Breast epithelium (tissue), 4 donors: ENCODE data around the gene PCMT1. TPM values are rescaled to one million over a fixed set of nuclear protein-coding genes. Genes with fewer than 3 reads are reported as not detected.

ENCODE experiments used
- DNase-seq, 2 donors: peaks; one replicate each; pipeline ENCODE4 v3.0.0-alpha.2; 2019; ENCODE audit warnings: low spot score in 2 of 2
- H3K27ac ChIP-seq, 2 donors: fragments of 200-600 bp; sonication (generic) in 1 of 2; one replicate each; pipeline ENCODE4 v1.5.1; 2016 to 2019; ENCODE audit warnings: mild to moderate bottlenecking in 1 of 2
- H3K27me3 ChIP-seq, 2 donors: fragments of 200-600 bp; sonication (generic) in 1 of 2; one replicate each; pipeline versions ENCODE4 v1.5.1 to v1.6.0; 2017 to 2019; ENCODE audit warnings: control low read depth in 1 of 2, mild to moderate bottlenecking in 1 of 2
- H3K36me3 ChIP-seq: fragments of 200-600 bp; one replicate; pipeline ENCODE4 v1.5.1; 2019
- H3K4me1 ChIP-seq, 2 donors: fragments of 200-600 bp; sonication (generic); one replicate each; pipeline ENCODE4 v1.5.1; 2016 to 2019; ENCODE audit warnings: control low read depth in 1 of 2
- H3K4me3 ChIP-seq, 3 donors: fragments of 200-600 bp; sonication (generic); 1 replicate in 2 of 3; 2 replicates in 1 of 3; pipeline ENCODE4 v1.5.1; 2016 to 2019; ENCODE audit warnings: mild to moderate bottlenecking in 3 of 3, moderate library complexity in 2 of 3
- H3K9me3 ChIP-seq, 2 donors: fragments of 200-600 bp; sonication (generic) in 1 of 2; one replicate each; pipeline ENCODE4 v1.5.1; 2016 to 2019; ENCODE audit warnings: control low read depth in 1 of 2
- POLR2A ChIP-seq: fragments of 450-650 bp; IDR thresholded peaks from one replicate; pipeline ENCODE4 v1.6.1; 2016; ENCODE audit warnings: antibody characterized with exemption, mild to moderate bottlenecking, moderate library complexity
- POLR2AphosphoS5 ChIP-seq, 3 donors: sonication (generic); formaldehyde crosslinking; IDR thresholded peaks; one replicate each; pipeline ENCODE4 v1.6.1; 2017; ENCODE audit warnings: antibody characterized with exemption in 3 of 3
- intact Hi-C: fragments of 100-400 bp; cut with DNase I; formaldehyde crosslinking; loops from one replicate; pipeline ENCODE4 v1.15.1; 2023; ENCODE audit warnings: low total_unique reads
- total RNA-seq, 3 donors: library from RNA; depleted of rRNA; stranded (reverse); fragments of >200 nt; gene quantifications; one replicate each; pipeline ENCODE4 v1.1.0, GENCODE V29; 2016
- TF ChIP-seq, protein P1 (sequence below), 3 donors: fragments of 450-650 bp; IDR thresholded peaks; one replicate each; pipeline ENCODE4 v1.5.1; 2016 to 2017; ENCODE audit warnings: antibody characterized with exemption in 3 of 3, mild to moderate bottlenecking in 3 of 3, moderate library complexity in 3 of 3

Gene PCMT1
- total RNA-seq, 3 donors from 2014 or later, result 111 to 148 (median 121) TPM

DNA sequence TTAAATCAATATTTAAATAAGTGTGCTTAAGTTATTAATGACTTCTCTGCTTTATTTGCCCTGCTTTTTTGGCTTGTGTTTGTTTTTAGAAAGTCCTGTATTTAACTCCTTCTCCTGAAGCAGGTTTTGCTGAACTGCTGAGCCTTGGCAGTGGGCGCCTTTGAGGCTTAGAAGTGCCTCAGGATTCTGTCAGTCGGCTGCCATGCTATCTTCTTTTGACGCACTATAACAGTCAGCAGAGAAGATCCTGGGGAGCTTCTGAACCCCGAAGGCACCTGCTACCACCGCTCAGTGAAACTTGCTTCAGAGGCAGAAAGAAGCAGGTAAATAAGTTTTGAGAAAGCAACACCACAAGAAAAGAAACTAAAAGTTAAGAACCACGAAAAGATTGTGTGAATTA lies 22.4 kb downstream of the PCMT1 start:
- no peak overlapping the region for H3K4me3 ChIP-seq
- H3K36me3 ChIP-seq, result no peaks in the 10 kb centered on the region
- H3K9me3 ChIP-seq, result no peaks in the 10 kb centered on the region
- no peaks in the 10 kb centered on the region for H3K27me3 ChIP-seq
- intact Hi-C loops, result no loop called here
- TF ChIP-seq, protein P1, sequence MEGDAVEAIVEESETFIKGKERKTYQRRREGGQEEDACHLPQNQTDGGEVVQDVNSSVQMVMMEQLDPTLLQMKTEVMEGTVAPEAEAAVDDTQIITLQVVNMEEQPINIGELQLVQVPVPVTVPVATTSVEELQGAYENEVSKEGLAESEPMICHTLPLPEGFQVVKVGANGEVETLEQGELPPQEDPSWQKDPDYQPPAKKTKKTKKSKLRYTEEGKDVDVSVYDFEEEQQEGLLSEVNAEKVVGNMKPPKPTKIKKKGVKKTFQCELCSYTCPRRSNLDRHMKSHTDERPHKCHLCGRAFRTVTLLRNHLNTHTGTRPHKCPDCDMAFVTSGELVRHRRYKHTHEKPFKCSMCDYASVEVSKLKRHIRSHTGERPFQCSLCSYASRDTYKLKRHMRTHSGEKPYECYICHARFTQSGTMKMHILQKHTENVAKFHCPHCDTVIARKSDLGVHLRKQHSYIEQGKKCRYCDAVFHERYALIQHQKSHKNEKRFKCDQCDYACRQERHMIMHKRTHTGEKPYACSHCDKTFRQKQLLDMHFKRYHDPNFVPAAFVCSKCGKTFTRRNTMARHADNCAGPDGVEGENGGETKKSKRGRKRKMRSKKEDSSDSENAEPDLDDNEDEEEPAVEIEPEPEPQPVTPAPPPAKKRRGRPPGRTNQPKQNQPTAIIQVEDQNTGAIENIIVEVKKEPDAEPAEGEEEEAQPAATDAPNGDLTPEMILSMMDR (IDR thresholded peaks at IDR 0.05), result no peak
- TF ChIP-seq POLR2AphosphoS5 (IDR thresholded peaks at IDR 0.05) (no peak), POLR2A (no peak)
- H3K4me1 ChIP-seq, result no peaks in the 10 kb centered on the region
- no peak overlapping the region for H3K27ac ChIP-seq
- DNase-seq, result no peak

DNA sequence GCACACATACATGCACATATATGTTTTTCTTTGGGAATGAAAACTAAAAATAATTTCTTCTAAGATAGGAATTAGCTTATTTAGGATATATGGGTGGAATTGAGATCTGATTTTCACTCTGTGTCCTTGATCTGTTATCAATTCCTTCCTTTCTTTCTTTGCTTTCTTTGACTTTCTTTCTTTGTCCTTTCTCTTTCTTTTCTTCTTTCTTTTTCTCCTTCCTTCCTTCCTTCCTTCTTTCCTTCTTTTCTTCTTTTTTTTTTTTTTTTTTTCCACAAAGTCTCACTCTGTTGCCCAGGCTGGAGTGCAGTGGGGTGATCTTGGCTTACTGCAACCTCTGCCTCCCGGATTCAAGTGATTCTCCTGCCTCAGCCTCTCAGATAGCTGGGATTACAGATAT lies 28.1 kb downstream of the PCMT1 start:
- Histone ChIP-seq H3K4me3 (no peak overlapping the region), H3K9me3 (no peaks in the 10 kb centered on the region), H3K27me3 (no peaks in the 10 kb centered on the region), H3K4me1 (no peaks in the 10 kb centered on the region), H3K36me3 (no peaks in the 10 kb centered on the region), H3K27ac (no peak overlapping the region)
- DNase-seq, result no peak
- intact Hi-C loops, result no loop called here
- TF ChIP-seq POLR2AphosphoS5 (IDR thresholded peaks at IDR 0.05) (no peak), POLR2A (no peak)
- TF ChIP-seq, protein P1 (IDR thresholded peaks at IDR 0.05), result no peak

DNA sequence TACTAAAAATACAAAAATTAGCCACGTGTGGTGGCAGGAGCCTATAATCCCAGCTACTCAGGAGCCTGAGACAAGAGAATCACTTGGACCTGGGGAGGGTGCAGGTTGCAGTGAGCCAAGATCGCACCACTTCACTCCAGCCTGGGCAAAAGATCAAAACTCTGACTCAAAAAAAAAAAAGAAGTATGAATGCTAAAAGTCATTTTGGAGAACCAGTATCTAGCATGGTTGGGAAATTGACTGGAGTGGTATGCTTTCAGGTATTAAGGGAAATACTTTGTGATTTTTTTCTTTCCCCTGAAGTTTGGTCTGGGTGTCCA lies 30.1 kb downstream of the PCMT1 start:
- Histone ChIP-seq H3K27ac (no peak overlapping the region), H3K9me3 (no peaks in the 10 kb centered on the region), H3K27me3 (no peaks in the 10 kb centered on the region), H3K4me3 (no peak overlapping the region), H3K36me3 (no peaks in the 10 kb centered on the region), H3K4me1 (no peaks in the 10 kb centered on the region)
- TF ChIP-seq, protein P1 (IDR thresholded peaks at IDR 0.05), result no peak
- TF ChIP-seq POLR2A (no peak), POLR2AphosphoS5 (IDR thresholded peaks at IDR 0.05) (no peak)
- intact Hi-C loops, result no loop called here
- no peak for DNase-seq

DNA sequence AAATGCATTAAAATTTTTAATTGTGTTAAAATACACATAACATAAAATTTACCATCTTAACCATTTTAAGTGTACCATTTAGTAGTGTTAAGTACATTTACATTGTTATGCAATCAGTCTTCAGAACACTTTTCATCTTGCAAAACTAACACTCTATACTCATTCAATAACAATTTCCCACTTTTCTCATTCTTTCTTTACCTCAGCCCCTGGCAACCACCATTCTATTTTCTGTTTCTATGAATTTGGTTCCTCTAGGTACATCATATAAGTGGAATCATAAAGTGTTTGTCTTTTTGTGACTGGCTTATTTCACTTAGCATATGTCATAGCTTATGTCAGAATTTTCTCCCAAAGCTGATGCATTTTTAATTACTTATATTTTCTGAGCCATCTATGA lies 32.2 kb downstream of the PCMT1 start:
- no peak for DNase-seq
- Histone ChIP-seq H3K27ac (no peak overlapping the region), H3K4me3 (no peak overlapping the region), H3K36me3 (no peaks in the 10 kb centered on the region), H3K9me3 (no peaks in the 10 kb centered on the region), H3K27me3 (no peaks in the 10 kb centered on the region), H3K4me1 (no peaks in the 10 kb centered on the region)
- TF ChIP-seq POLR2A (no peak), POLR2AphosphoS5 (IDR thresholded peaks at IDR 0.05) (no peak)
- TF ChIP-seq, protein P1 (IDR thresholded peaks at IDR 0.05), result no peak
- intact Hi-C loops, result no loop called here

DNA sequence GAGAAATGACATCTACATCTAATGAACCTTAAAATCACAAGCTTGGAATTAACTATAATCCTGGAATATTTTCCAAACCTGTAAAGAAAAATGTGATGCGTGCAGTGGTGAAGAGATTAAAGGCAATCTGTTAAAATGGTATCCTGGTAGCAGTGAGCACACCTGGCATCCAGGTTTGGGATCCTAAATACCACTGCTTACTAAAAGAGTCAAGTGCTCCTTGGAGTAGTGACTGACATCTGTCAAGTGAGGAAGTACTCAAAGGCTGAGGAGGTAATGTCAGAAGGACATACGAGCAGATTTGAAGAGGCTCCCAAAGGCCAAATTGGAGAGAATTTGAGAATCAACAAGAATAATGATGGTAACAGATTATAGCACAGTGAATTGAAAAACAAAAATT lies 32.8 kb downstream of the PCMT1 start:
- Histone ChIP-seq H3K27me3 (no peaks in the 10 kb centered on the region), H3K27ac (no peak overlapping the region), H3K9me3 (no peaks in the 10 kb centered on the region), H3K36me3 (no peaks in the 10 kb centered on the region), H3K4me1 (no peaks in the 10 kb centered on the region), H3K4me3 (no peak overlapping the region)
- intact Hi-C loops, result no loop called here
- TF ChIP-seq POLR2A (no peak), POLR2AphosphoS5 (IDR thresholded peaks at IDR 0.05) (no peak)
- TF ChIP-seq, protein P1 (IDR thresholded peaks at IDR 0.05), result no peak
- DNase-seq, result no peak
